ENCODE data around the gene NCF2.

The NCF2 gene, protein sequence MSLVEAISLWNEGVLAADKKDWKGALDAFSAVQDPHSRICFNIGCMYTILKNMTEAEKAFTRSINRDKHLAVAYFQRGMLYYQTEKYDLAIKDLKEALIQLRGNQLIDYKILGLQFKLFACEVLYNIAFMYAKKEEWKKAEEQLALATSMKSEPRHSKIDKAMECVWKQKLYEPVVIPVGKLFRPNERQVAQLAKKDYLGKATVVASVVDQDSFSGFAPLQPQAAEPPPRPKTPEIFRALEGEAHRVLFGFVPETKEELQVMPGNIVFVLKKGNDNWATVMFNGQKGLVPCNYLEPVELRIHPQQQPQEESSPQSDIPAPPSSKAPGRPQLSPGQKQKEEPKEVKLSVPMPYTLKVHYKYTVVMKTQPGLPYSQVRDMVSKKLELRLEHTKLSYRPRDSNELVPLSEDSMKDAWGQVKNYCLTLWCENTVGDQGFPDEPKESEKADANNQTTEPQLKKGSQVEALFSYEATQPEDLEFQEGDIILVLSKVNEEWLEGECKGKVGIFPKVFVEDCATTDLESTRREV

DNA sequence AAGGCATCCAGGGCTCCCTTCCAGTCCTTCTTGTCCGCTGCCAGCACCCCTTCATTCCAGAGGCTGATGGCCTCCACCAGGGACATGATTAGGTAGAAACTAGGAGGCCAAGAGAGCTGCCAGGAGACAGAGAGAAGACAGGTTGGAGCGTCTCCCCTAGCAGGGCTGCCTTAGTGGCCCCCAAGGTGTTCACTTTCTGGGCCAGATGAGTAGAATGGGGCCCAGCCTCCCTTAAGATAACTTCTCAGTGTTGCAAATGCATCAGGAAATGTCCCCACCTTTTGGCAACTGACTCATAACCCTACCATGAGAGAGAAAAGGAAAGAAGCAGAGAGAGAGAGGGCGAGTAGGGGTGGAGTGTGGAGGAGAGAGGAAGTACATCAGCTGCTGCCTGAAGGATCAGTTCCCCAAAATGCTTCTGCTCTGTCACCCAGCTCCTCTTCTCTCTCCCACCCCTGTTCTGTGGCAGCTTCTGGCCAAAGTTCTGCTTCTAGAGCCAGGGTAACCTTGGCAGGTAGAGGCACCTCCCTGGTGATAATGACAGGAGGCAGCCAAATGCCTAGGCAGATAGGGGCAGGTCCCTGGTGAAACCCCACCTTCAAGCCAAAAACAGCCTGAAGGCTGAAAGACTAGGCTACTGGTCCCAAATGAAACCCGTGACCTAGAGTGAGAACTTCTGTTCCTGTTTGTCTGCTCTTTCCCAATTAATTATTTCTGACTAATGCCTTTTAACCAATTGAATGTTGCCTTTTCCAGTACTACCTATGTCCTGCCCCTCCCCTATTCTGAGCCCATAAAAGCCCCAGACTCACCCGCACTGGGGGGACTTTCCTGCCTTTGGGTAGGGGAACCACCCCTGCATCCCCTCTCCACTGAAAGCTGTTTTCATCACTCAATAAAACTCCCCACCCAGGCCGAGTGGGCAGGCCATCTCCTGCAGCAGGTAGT is at the start of gene NCF2:
Gene NCF2 (minus strand): TSS at position 216 of the 948 bp plus-strand sequence. CDS start 130 bp downstream, at position 86.
- POLR2A ChIA-PET, result no interaction called here
- DNase-seq (ENCODE audit: low read depth, low spot score), result no peak
- CTCF ChIA-PET, result interaction anchor here (4.2 kb wide), 1 partner anchor 11 kb away, joined by 13 read pairs; no protein-coding TSS in a partner anchor

DNA sequence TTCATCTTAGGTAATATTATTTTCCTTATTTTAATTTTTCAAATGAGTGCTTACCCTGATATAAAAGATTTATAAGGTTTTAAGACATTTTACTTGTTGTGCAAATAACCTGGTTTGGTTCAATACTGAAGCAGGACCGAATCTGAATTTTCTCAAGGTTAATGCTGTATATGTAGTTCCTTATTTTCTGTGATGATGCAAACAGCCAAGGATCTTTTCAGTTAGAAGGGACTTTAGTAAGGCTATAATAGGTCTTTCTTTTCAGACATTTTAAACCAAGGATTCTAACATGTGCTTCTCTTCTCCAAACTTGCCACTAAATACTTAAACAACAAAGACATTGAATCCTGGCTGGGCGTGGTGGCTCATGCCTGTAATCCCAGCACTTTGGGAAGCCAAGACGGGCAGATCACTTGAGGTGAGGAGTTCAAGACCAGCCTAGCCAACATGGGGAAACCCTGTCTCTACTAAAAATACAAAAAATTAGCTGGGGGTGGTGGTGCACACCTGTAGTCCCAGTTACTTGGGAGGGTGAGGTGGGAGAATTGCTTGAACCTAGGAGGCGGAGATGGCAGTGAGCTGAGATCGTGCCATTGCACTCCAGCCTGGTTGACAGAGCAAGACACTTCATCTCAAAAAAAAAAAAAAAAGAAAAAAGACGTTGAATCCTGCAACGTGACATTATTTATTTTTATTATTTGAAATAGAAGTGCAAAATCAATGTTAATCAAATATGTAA is 48.6 kb upstream of the NCF2 start:
- no peak overlapping the region for H3K4me3 ChIP-seq (ENCODE audit: low read depth, low read length)
- DNase-seq (ENCODE audit: low read depth, low spot score), result no peak
- CTCF ChIA-PET, result interaction anchor here (0.8 to 2.2 kb wide), 5 partner anchors 12 to 277 kb away, joined by 4 to 15 read pairs (median 6); no protein-coding TSS in a partner anchor
- TF ChIP-seq, protein P1, sequence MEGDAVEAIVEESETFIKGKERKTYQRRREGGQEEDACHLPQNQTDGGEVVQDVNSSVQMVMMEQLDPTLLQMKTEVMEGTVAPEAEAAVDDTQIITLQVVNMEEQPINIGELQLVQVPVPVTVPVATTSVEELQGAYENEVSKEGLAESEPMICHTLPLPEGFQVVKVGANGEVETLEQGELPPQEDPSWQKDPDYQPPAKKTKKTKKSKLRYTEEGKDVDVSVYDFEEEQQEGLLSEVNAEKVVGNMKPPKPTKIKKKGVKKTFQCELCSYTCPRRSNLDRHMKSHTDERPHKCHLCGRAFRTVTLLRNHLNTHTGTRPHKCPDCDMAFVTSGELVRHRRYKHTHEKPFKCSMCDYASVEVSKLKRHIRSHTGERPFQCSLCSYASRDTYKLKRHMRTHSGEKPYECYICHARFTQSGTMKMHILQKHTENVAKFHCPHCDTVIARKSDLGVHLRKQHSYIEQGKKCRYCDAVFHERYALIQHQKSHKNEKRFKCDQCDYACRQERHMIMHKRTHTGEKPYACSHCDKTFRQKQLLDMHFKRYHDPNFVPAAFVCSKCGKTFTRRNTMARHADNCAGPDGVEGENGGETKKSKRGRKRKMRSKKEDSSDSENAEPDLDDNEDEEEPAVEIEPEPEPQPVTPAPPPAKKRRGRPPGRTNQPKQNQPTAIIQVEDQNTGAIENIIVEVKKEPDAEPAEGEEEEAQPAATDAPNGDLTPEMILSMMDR (IDR thresholded peaks at IDR 0.05; ENCODE audit: insufficient read depth, low read length, missing control alignments), result no peak
- POLR2A ChIA-PET, result no interaction called here

More for the DNA sequence above, at the start of gene NCF2:
- no peak within 1 kb of the TSS for H3K4me3 ChIP-seq (ENCODE audit: low read depth, low read length)
- TF ChIP-seq, protein P1 (IDR thresholded peaks at IDR 0.05; ENCODE audit: insufficient read depth, low read length, missing control alignments), result no peak

DNA sequence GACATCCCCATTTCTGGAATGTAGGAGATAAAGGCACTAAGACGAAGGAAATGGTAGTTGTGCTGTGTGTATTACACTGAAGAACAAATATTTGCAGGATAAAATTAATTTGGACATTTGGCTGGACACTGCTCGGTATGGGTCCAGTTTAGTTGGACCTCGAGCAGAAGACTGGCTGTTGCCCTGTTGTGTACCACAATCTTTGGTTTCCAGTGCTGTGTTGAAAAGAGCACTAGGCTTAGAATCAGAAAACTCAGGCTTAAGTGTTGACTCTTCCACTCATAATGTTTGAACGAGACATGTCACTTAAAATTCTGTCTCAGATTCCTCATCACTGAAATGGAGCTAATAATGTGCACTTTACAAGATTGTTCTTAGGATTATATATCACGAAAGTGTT is 46.5 kb upstream of the NCF2 start:
- DNase-seq (ENCODE audit: low read depth, low spot score), result no peak
- POLR2A ChIA-PET, result no interaction called here
- H3K4me3 ChIP-seq (ENCODE audit: low read depth, low read length), result peak overlapping the region; percentile 85
- CTCF ChIA-PET, result interaction anchor here (1.0 to 2.2 kb wide), 4 partner anchors 10 to 279 kb away, joined by 3 to 15 read pairs (median 8); no protein-coding TSS in a partner anchor
- TF ChIP-seq, protein P1 (IDR thresholded peaks at IDR 0.05; ENCODE audit: insufficient read depth, low read length, missing control alignments), result no peak

DNA sequence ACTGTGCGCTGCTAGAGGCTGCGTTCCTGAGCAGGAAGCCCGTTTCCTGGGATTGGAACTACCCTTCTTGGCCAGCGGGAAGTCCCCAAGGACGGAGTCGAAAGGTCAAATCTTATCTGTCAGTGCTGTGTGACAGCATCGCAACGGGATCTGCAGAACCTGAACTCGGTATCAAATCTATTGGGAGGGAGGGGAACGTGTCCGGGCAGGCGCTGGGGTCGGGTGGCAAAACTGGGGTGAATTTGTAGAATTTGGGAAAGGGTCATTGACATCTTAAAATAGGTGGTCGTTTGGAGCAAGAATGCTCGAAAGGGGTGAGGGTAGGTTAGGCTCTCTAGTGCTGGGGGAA is 46.0 kb upstream of the NCF2 start:
- ChIA-PET POLR2A (no interaction called here), CTCF (interaction anchor here (2.1 to 2.2 kb wide), 2 partner anchors 19 to 279 kb away, joined by 11 to 15 read pairs; no protein-coding TSS in a partner anchor)
- no peak for DNase-seq (ENCODE audit: low read depth, low spot score)
- TF ChIP-seq, protein P1 (IDR thresholded peaks at IDR 0.05; ENCODE audit: insufficient read depth, low read length, missing control alignments), result no peak
- peak overlapping the region; percentile 85 for H3K4me3 ChIP-seq (ENCODE audit: low read depth, low read length)

DNA sequence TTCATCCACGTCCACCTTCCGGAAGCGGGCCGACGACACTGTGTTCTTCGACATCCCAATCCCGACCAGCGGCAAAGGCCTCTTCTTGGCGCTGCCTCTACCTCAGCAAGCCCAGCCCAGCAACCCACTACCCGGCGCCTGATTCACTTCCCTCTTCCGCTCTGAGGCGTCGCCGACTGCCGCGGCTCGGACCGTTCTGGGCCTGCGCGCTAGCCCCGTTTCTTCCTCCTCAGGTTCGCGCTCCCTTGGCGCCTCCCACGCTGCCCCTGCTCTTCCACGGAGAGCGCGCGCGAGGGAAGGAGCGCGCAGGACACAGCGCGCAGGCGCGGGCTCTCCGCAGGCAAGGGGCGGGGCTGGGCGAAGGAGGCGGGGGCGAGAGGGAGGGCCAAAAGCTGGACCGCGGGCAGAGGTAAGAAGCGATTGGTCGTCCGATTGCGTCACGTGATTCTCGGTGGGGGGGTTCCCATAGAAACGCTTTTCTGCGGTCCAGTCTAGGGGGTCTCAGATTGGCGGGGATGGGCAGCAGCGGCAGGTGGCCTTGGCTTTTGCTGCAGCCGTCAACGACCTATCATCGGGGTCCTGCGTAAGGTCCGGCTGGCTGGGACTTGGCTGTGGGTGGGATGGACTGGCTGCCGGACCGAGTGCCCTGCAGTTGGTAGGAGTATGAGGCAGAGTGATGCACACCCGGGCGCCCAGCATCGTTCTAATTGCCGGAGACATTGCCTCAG is 45.5 kb upstream of the NCF2 start, which contains the start of gene ARPC5:
Gene ARPC5 (minus strand): TSS at position 178 of the 728 bp plus-strand sequence. CDS start 124 bp downstream, at position 54.
- TF ChIP-seq, protein P1 (IDR thresholded peaks at IDR 0.05; ENCODE audit: insufficient read depth, low read length, missing control alignments), result no peak
- POLR2A ChIA-PET, result no interaction called here
- CTCF ChIA-PET, result no interaction called here
- peak; percentile 87 for DNase-seq (ENCODE audit: low read depth, low spot score)
- peak within 1 kb of the TSS; percentile 85 for H3K4me3 ChIP-seq (ENCODE audit: low read depth, low read length)

Measured in AG04449 (cell line).